ENCODE data around the gene SRCAP.

DNA sequence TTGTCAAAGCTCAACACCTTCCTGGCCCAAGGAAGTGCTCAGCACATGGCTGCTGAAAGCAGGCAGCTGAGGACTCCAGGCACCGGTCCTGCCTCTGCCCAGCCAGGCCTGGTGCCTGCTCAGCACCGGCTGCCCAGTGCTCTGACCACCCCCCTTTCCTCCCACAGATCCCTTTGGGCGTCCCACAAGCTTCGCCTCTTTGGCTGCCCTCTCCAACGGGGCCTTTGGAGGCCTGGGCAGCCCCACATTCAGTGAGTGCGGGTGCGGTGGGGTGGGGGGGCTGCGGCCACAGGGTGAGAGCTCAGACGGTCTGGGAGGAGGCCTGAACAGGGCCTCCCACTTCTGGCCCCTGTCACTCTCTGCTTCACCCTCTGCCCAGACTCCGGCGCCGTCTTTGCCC is 30.6 kb upstream of the SRCAP start:
- TF ChIP-seq ZNF510 (tag by site-specific recombination; IDR thresholded peaks at IDR 0.05; ENCODE audit: insufficient replicate concordance), result no peak
- TF ChIP-seq, protein P1, sequence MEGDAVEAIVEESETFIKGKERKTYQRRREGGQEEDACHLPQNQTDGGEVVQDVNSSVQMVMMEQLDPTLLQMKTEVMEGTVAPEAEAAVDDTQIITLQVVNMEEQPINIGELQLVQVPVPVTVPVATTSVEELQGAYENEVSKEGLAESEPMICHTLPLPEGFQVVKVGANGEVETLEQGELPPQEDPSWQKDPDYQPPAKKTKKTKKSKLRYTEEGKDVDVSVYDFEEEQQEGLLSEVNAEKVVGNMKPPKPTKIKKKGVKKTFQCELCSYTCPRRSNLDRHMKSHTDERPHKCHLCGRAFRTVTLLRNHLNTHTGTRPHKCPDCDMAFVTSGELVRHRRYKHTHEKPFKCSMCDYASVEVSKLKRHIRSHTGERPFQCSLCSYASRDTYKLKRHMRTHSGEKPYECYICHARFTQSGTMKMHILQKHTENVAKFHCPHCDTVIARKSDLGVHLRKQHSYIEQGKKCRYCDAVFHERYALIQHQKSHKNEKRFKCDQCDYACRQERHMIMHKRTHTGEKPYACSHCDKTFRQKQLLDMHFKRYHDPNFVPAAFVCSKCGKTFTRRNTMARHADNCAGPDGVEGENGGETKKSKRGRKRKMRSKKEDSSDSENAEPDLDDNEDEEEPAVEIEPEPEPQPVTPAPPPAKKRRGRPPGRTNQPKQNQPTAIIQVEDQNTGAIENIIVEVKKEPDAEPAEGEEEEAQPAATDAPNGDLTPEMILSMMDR (tag by site-specific recombination; IDR thresholded peaks at IDR 0.05), result no peak
- no peak for TF ChIP-seq GLIS2 (tag by site-specific recombination; IDR thresholded peaks at IDR 0.05)
- TF ChIP-seq, protein P2, sequence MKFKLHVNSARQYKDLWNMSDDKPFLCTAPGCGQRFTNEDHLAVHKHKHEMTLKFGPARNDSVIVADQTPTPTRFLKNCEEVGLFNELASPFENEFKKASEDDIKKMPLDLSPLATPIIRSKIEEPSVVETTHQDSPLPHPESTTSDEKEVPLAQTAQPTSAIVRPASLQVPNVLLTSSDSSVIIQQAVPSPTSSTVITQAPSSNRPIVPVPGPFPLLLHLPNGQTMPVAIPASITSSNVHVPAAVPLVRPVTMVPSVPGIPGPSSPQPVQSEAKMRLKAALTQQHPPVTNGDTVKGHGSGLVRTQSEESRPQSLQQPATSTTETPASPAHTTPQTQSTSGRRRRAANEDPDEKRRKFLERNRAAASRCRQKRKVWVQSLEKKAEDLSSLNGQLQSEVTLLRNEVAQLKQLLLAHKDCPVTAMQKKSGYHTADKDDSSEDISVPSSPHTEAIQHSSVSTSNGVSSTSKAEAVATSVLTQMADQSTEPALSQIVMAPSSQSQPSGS (tag by site-specific recombination; IDR thresholded peaks at IDR 0.05; ENCODE audit: low read depth), result no peak
- no peak for TF ChIP-seq ZFP3 (tag by site-specific recombination; IDR thresholded peaks at IDR 0.05; ENCODE audit: low read depth)
- no peak for TF ChIP-seq ZNF747 (tag by site-specific recombination; IDR thresholded peaks at IDR 0.05)
- no peak for TF ChIP-seq ZNF830 (tag by site-specific recombination; IDR thresholded peaks at IDR 0.05; ENCODE audit: low read depth)
- TF ChIP-seq SP3 (tag by site-specific recombination; IDR thresholded peaks at IDR 0.05), result no peak
- TF ChIP-seq YY1 (tag by site-specific recombination; IDR thresholded peaks at IDR 0.05), result no peak
- no peak for TF ChIP-seq YY2 (tag by site-specific recombination; IDR thresholded peaks at IDR 0.05)

All from HEK293 (cell line).